AG09319 (cell line): ENCODE data around the gene KIAA0408.
"Not testable (repeated sequence)": the region's sequence is repeated elsewhere in the genome, so short reads cannot be mapped to it uniquely, and the experiment has no call there.

Source experiments
- DNase-seq: peaks from one replicate; pipeline ENCODE4 v3.0.0-alpha.2; 2010; ENCODE audit warnings: low read depth; ENCODE audit errors: extremely low read depth
- TF ChIP-seq, protein P1 (sequence below): IDR thresholded peaks from 2 replicates; pipeline ENCODE4 v1.5.1; 2011; ENCODE audit warnings: low read depth, mild to moderate bottlenecking, inconsistent platforms, low read length, moderate library complexity

The KIAA0408 gene

DNA sequence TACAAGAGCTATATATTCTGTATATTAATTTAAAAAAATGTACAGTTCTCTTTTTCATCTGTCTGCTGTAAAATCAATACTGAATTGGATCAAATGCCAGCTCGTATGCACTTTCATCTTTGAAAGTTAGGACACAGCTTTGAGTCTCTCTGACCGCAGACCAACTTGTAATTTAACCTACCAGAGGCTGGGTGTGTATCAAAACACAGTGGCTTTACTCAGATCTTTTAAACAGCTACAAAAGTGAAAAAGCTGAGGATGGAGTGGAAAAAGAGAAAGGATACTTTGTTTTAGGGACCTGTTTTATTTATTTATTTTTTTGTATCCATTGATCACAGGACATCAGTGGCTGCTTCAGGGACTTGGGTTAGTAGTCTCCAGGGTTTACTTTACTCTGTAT lies 44.1 kb downstream of the KIAA0408 start:
- no peak for DNase-seq

GRCh38 chr6:127413123-127413522 lies 46.1 kb downstream of the KIAA0408 start:
- not testable (repeated sequence) for DNase-seq

More for the DNA sequence above, 44.1 kb downstream of the KIAA0408 start:
- TF ChIP-seq, protein P1, sequence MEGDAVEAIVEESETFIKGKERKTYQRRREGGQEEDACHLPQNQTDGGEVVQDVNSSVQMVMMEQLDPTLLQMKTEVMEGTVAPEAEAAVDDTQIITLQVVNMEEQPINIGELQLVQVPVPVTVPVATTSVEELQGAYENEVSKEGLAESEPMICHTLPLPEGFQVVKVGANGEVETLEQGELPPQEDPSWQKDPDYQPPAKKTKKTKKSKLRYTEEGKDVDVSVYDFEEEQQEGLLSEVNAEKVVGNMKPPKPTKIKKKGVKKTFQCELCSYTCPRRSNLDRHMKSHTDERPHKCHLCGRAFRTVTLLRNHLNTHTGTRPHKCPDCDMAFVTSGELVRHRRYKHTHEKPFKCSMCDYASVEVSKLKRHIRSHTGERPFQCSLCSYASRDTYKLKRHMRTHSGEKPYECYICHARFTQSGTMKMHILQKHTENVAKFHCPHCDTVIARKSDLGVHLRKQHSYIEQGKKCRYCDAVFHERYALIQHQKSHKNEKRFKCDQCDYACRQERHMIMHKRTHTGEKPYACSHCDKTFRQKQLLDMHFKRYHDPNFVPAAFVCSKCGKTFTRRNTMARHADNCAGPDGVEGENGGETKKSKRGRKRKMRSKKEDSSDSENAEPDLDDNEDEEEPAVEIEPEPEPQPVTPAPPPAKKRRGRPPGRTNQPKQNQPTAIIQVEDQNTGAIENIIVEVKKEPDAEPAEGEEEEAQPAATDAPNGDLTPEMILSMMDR = no peak

DNA sequence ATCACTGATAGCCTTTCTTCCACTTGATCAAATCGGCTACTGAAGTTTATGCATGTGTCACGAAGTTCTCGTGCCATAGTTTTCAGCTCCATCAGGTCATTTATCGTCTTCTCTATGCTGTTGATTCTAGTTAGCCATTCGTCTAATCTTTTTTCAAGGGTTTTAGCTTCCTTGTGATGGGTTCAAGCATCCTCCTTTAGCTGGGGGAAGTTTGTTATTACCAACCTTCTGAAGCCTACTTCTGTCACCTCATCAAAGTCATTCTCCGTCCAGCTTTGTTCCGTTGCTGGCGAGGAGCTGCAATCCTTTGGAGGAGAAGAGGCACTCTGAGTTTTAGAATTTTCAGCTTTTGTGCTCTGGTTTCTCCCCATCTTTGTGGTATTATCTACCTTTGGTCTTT lies 47.2 kb downstream of the KIAA0408 start:
- not testable (repeated sequence) for DNase-seq
